Right lobe of liver (tissue), 4 donors: Measurements from ENCODE around the gene RPL3.

Experiments
- POLR2A ChIP-seq: fragments of 450-650 bp; IDR thresholded peaks from one replicate; pipeline ENCODE4 v1.6.1; 2017; ENCODE audit warnings: antibody characterized with exemption, mild to moderate bottlenecking
- TF ChIP-seq, protein P1 (sequence below), 4 donors: fragments of 200-600 bp in 3 of 4; fragments of 450-650 bp in 1 of 4; IDR thresholded peaks; one replicate each; pipeline versions ENCODE4 v1.5.1 to v1.8.0; 2016 to 2022; ENCODE audit warnings: antibody characterized with exemption in 4 of 4, mild to moderate bottlenecking in 2 of 4
- donor health status: DM: no; HTN: no; CAD: no.
- donor health status: DM: no; HTN: no; CAD: no.
- donor health status: DM: no; HTN: yes; CAD: no.

DNA sequence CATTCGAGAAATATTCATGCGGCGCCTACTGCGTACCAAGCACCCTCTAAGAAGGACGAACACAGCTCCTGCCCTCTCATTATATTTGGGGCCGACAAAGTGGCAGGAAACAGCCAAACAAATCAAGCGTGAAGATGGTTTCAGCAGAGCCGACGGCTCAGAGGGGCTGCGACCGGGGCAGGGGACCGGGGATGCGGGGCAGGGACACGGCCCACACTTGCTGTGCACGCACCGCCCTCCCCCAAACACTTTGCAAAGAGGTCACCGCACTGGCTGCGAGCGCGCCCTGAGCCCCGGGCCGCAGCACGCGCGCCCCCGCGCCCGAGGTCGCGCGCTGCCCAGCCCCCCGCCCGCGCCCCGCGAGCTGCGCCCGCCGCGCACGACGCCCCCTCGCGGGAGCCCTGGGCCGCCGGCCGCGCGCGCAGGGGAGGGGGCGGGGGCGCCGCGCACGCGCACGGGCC is 30.1 kb upstream of the RPL3 start:
- TF ChIP-seq, protein P1, sequence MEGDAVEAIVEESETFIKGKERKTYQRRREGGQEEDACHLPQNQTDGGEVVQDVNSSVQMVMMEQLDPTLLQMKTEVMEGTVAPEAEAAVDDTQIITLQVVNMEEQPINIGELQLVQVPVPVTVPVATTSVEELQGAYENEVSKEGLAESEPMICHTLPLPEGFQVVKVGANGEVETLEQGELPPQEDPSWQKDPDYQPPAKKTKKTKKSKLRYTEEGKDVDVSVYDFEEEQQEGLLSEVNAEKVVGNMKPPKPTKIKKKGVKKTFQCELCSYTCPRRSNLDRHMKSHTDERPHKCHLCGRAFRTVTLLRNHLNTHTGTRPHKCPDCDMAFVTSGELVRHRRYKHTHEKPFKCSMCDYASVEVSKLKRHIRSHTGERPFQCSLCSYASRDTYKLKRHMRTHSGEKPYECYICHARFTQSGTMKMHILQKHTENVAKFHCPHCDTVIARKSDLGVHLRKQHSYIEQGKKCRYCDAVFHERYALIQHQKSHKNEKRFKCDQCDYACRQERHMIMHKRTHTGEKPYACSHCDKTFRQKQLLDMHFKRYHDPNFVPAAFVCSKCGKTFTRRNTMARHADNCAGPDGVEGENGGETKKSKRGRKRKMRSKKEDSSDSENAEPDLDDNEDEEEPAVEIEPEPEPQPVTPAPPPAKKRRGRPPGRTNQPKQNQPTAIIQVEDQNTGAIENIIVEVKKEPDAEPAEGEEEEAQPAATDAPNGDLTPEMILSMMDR (IDR thresholded peaks at IDR 0.05) = no peak
- no peak for TF ChIP-seq POLR2A
